Thyroid gland (tissue), 4 donors: Measurements from ENCODE around the gene SSPN.

Experiments
- POLR2A ChIP-seq, 2 donors: fragments of 450-650 bp; IDR thresholded peaks; one replicate each; pipeline ENCODE4 v1.6.1; 2017; ENCODE audit warnings: antibody characterized with exemption in 2 of 2, mild to moderate bottlenecking in 2 of 2, moderate library complexity in 1 of 2
- TF ChIP-seq, protein P1 (sequence below), 6 experiments: fragments of 200-600 bp in 3 of 6; fragments of 450-650 bp in 3 of 6; sonication (generic) in 3 of 6; IDR thresholded peaks; one replicate each; pipeline ENCODE4 v1.5.1; 2016 to 2019; ENCODE audit warnings: antibody characterized with exemption in 6 of 6, mild to moderate bottlenecking in 2 of 6, inconsistent platforms in 1 of 6, moderate library complexity in 1 of 6

- TF ChIP-seq, protein P1, sequence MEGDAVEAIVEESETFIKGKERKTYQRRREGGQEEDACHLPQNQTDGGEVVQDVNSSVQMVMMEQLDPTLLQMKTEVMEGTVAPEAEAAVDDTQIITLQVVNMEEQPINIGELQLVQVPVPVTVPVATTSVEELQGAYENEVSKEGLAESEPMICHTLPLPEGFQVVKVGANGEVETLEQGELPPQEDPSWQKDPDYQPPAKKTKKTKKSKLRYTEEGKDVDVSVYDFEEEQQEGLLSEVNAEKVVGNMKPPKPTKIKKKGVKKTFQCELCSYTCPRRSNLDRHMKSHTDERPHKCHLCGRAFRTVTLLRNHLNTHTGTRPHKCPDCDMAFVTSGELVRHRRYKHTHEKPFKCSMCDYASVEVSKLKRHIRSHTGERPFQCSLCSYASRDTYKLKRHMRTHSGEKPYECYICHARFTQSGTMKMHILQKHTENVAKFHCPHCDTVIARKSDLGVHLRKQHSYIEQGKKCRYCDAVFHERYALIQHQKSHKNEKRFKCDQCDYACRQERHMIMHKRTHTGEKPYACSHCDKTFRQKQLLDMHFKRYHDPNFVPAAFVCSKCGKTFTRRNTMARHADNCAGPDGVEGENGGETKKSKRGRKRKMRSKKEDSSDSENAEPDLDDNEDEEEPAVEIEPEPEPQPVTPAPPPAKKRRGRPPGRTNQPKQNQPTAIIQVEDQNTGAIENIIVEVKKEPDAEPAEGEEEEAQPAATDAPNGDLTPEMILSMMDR (IDR thresholded peaks at IDR 0.05) = no peak
- no peak for TF ChIP-seq POLR2A (IDR thresholded peaks at IDR 0.05)
These were observed 80.1 kb downstream of the SSPN start for GRCh38 chr12:26275313-26276131.
